NCI-H1105 treated with DMSO at 0.1 percent for 48 hours (cell line): ENCODE results near the gene HGF.
"Not testable (repeated sequence)": the region's sequence is repeated elsewhere in the genome, so short reads cannot be mapped to it uniquely, and the experiment has no call there.

ENCODE experiments used
- DNase-seq: peaks from one replicate; lab custom pipeline; 2025; lab: John Stamatoyannopoulos, UW

HGF gene

GRCh38 chr7:81769891-81770727 lies at the start of gene HGF:
HGF (minus strand) TSS chr7:81770047; CDS start chr7:81769971, 76 bp downstream.
- no peak for DNase-seq

- DNase-seq: peak; percentile 21
These were observed 46.5 kb upstream of the HGF start for GRCh38 chr7:81816312-81816711.

GRCh38 chr7:81812866-81813476 lies 43.1 kb upstream of the HGF start:
- DNase-seq: not testable (repeated sequence)

DNA sequence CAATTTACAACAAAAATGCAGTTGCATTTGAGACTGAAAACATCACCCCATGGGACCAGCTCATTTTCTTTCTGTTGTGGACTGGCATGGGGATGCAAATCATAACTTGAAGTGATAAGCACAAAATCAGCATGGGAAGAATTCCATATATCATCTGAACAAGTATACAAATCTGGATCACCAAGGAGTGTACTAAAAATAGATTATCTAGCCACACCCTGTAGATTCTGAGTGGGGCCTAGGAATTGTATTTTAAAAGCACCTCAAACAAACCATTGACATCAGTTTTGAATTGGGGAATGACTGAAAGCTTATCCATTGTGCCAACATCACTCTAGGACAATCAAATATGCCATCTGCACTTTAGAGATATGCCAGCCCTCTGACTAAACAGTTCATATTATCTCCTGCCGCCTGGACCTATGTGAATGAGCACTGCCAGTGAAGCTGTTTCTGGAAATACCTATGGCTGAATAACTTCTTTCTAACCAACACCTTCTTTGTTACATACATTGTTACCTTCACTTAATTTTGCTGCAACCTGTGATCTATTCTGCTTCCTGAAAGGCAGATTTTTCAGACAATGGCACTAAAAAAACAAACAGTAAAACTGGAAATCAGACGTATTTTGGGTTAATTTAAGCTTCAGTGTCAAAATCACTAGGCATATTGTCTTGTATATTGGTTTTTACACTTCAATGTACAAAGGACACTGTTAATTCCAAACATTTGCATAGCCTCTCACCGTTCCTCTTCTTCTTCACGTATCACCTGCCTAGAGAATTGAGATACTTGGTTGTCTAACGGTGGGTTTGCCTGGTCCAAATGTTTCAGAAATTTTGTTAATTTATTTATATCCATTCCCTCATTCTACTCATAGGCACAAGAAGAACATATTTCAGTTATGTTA lies 42.4 kb upstream of the HGF start:
- no peak for DNase-seq

GRCh38 chr7:81810476-81811155 lies 40.8 kb upstream of the HGF start:
- DNase-seq: no peak

GRCh38 chr7:81808310-81808709 lies 38.5 kb upstream of the HGF start:
- not testable (repeated sequence) for DNase-seq

DNA sequence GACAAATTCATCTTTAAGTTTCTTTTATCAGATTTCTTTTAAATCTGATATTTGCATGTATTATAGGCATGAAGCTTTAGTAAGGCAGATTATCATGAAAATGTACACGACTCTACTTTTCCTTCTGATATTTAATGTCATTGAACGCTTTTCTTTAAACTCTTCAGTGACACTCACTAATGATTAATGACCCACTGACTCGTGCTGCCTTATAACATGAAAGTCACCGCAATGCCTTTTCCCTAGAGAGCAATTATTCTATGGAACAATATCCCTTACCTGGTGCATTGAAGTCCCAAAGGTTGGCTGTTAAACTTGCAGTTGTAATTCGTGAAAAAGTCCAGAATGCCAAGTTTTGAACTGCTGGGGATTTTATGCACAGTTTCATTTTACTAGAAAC lies 33.4 kb upstream of the HGF start:
- DNase-seq: no peak

GRCh38 chr7:81802251-81802650 lies 32.4 kb upstream of the HGF start:
- DNase-seq: peak; percentile 45

DNA sequence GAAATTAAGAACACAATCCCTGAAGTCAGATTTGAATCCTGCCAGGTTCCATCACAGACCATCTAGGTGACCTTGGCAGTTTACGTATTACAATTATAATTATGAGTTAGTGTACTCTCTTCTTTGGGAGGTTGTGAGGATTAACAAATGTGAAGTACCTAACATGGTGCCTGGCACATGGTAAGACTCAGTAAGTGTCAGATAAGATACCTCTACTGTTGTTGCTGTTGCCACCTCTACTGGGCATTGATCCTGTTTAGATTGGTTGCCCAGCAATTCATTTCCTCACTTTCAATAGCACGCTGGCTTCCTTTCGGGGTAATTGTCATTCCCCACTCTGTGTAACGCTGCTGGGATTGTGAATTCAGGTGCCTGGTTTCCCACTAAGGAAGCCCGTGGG lies 31.7 kb upstream of the HGF start:
- DNase-seq: no peak

DNA sequence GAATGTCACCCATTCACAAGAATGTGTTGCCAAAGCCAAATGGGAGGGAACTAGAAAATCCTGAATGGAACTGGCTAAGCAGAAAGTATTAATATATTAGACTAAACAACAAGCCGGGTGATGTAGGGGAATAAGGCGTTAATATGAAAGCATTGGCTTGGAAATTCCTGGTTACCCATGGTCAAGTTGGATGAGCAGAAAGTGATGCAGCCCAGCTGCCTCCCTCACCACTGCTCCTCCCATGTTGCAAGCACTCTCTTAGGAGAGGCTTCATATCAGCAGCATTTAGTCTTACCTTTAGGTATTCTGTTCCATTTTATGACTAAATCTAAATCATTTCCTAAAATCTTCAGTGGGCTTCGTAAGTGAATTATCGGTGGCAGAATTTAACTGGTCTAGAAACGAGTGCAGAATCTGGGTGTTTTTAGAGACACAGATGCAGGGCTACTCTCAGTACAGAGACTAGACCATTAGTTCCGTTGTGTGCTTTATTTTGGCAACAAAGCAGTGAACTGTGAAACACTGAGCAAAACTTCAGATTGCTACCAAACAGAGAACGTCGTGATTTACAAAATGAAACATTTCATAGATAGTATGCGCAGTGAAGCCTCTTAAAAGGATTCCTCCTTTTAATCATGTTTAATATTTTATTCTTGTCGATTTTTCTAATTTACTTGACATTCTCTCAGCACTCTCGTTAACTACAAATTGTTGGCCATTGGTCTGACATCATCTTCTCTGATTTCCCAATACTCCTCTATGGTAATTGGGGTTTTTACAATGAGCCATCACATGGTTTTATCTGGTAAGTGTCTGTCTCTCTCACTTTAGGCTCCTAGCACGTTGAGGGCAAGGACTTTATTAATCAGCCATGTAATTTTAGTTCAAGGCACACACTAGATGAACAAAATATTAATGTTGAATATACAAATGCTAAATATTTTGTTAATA lies 22.0 kb upstream of the HGF start:
- DNase-seq: no peak

- no peak for DNase-seq
These were observed 20.8 kb upstream of the HGF start for GRCh38 chr7:81790686-81791085.

GRCh38 chr7:81790120-81790500 lies 20.3 kb upstream of the HGF start:
- no peak for DNase-seq

- no peak for DNase-seq
These were observed 19.7 kb upstream of the HGF start for GRCh38 chr7:81789406-81790119.

- no peak for DNase-seq
These were observed 18.4 kb upstream of the HGF start for GRCh38 chr7:81788246-81788645.

DNA sequence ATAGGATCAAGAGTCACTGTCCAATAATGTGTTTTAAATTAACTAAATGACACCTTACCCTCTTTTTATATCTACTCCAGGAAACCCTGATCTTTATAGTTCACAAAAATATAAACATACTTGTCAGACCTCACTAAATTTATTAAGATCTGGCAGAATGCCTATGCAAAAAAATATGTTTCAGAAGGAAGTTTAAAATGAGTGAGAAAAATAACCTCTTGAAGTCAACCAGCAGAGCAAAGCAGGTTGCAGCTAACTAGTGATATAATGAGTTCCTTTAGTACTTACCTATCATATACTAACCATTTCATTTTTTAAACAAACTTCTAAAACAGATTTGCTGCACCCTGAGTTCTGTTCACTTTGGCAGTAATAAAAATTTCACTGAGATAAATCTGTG lies 14.0 kb upstream of the HGF start:
- no peak for DNase-seq

DNA sequence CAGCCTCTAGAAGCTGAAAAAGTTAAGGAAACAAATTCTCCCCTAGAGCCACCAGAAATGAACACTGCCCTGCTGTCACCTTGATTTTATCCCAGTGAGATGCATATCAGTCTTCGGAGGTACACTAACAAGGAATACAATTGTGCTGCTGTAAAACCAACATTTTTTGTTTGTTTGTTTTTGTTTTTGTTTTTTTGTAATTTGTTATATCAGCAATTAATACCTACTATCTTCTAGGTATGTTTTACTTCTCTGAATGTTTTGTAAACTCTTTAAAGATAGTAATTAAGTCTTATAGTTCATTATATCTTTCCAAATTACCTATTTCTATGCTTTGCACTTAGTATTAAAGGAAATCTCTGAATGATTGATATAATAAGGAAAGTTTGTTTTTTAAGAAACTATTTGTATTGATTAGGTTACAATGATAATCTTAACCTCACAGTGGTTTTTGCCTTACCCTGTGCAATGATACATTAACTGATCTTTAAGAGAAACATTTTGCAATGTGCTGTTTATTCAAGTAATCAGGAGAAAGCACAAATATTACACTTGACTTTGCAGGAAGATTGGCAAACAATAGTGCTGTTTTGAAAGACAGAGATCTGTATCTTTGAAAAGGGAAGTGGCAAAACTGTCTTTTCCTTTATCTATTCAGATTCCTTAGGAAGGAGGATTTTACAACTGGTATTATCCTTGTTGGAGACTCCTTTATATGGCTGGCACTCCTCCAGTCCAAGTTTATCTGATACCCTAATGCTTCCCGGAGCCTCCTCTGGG lies 11.3 kb upstream of the HGF start:
- peak; percentile 65 for DNase-seq

DNA sequence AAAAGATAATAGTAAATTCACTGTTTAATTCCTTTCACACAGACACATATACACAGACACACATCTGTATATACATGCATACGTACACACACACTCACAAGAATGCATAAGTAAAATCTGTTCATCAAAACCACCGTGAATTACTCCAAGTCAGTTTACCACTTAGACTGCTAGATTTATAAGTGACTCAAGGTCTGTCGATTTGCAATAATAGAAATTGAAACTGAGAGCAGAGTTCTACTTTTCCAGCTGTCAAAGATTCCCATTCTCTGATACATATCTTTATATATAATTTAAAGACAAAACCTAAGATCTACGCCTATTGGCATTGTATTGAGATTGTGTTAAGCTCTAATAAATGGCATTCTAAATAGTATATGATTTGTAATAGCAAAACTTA lies 9.9 kb upstream of the HGF start:
- DNase-seq: no peak

- no peak for DNase-seq
These were observed 7.8 kb upstream of the HGF start for GRCh38 chr7:81777697-81778096.

DNA sequence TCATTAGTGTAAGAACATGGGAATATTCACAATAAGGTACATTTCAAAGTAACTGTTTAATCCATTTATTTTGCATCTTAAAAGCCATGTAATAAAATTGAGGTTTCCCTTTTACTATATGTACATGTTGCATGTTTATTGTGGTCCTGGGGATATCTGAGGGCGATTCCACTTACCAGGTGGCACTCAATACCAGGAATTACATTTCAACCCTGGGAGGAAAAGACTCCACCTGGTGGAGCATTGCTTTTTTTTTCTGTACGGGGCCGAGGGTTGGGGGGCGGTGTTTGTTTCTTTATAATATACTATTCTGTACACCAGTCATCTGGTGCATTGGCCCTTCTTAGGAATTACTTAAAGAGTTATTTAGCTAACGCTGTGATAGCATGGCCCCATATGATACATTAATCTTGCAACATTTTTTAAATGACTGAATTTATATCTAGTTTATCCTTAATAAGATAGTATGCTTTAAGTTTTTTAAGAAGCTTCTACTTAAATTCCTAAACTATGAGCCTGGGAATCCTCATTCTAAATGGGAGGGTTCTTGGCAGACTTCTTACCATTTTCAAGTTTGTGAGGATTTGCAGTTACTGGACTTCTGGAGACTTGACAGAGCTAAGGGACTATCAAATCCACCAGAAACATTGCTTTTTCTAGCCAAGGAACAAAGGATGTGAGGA lies 7.2 kb upstream of the HGF start:
- peak; percentile 36 for DNase-seq
